PC-3 (cell line): ENCODE data around the gene MARK2. TPM values are rescaled to one million over a fixed set of nuclear protein-coding genes. Genes with fewer than 3 reads are reported as not detected.

Experiments used
- ATAC-seq: fragments of 200-7000 bp; cut with Tn5 transposase; 2 replicates; pipeline ENCODE4 v1.9.1; 2020; ENCODE audit warnings: mild to moderate bottlenecking, moderate library complexity
- BruUV-seq: library from RNA; stranded (reverse); fragments of 400-500 nt; replicated peaks from 2 replicates; lab custom pipeline; 2021; lab: Mats Ljungman, UMichigan
- CTCF ChIA-PET: fragments of 300-600 bp; sonication (Branson Sonifier 250); formaldehyde crosslinking; loops from one replicate; lab custom pipeline; 2022; ENCODE audit warnings: antibody characterized with exemption; lab: Charles Lee
- POLR2A ChIA-PET: fragments of 300-600 bp; sonication (Branson Sonifier 250); formaldehyde crosslinking; loops from one replicate; lab custom pipeline; 2022; ENCODE audit warnings: antibody characterized with exemption; ENCODE audit not compliant: unreplicated experiment; lab: Charles Lee
- DNase-seq: peaks from one replicate; pipeline ENCODE4 v3.0.0-alpha.2; 2015
- H2AFZ ChIP-seq: fragments of 300-600 bp; sonication (generic); 2 replicates; pipeline ENCODE4 v1.6.0; 2016; ENCODE audit warnings: antibody characterized with exemption, low read length
- H3F3A ChIP-seq: fragments of 300-600 bp; sonication (generic); one replicate; pipeline ENCODE4 v1.6.0; 2017; ENCODE audit warnings: antibody characterized with exemption, low read length, control low read depth, mild to moderate bottlenecking; ENCODE audit not compliant: unreplicated experiment
- H3K27ac ChIP-seq: fragments of 300-600 bp; sonication (generic); 2 replicates; pipeline ENCODE4 v1.5.1; 2016; ENCODE audit warnings: mild to moderate bottlenecking, low read length
- H3K27me3 ChIP-seq: fragments of 300-600 bp; sonication (generic); 2 replicates; pipeline ENCODE4 v1.6.1; 2016; ENCODE audit warnings: low read length, mixed read lengths
- H3K36me3 ChIP-seq: fragments of 300-600 bp; sonication (generic); 2 replicates; pipeline ENCODE4 v1.6.1; 2016; ENCODE audit warnings: low read depth, mixed run types, low read length, mixed read lengths
- H3K4me1 ChIP-seq: fragments of 300-600 bp; sonication (generic); 2 replicates; pipeline ENCODE4 v1.5.1; 2016; ENCODE audit warnings: low read length; ENCODE audit not compliant: insufficient read depth
- H3K4me2 ChIP-seq: fragments of 300-600 bp; sonication (generic); 2 replicates; pipeline ENCODE4 v1.6.0; 2016; ENCODE audit warnings: low read length
- H3K4me3 ChIP-seq: fragments of 300-600 bp; sonication (generic); 2 replicates; pipeline ENCODE4 v1.5.1; 2016; ENCODE audit warnings: mild to moderate bottlenecking, low read length, mixed read lengths
- H3K79me2 ChIP-seq: fragments of 300-600 bp; sonication (generic); 2 replicates; pipeline ENCODE4 v1.6.1; 2017; ENCODE audit warnings: low read length, mixed read lengths
- H3K9ac ChIP-seq: fragments of 300-600 bp; sonication (generic); 2 replicates; pipeline ENCODE4 v1.6.0; 2016; ENCODE audit warnings: mild to moderate bottlenecking, low read length
- H3K9me2 ChIP-seq: fragments of 300-600 bp; sonication (generic); replicated peaks from 2 replicates; pipeline ENCODE4 v1.6.1; 2016; ENCODE audit warnings: mixed run types, low read length, mixed read lengths
- H3K9me3 ChIP-seq: fragments of 300-600 bp; sonication (generic); 2 replicates; pipeline ENCODE4 v1.6.1; 2016; ENCODE audit warnings: low read length, mixed read lengths
- H4K20me1 ChIP-seq: fragments of 300-600 bp; sonication (generic); 2 replicates; pipeline ENCODE4 v1.6.1; 2016; ENCODE audit warnings: low read length, mixed read lengths
- EZH2 ChIP-seq: fragments of 300-600 bp; sonication (generic); IDR thresholded peaks from one replicate; pipeline ENCODE4 v1.6.1; 2017; ENCODE audit warnings: antibody characterized with exemption, mild to moderate bottlenecking, low read length; ENCODE audit not compliant: unreplicated experiment
- EZH2phosphoT487 ChIP-seq: fragments of 300-600 bp; sonication (generic); IDR thresholded peaks from 2 replicates; pipeline ENCODE4 v1.6.1; 2018; ENCODE audit warnings: mild to moderate bottlenecking, antibody characterized with exemption, low read length, borderline replicate concordance
- intact Hi-C: fragments of 100-400 bp; cut with micrococcal nuclease; formaldehyde crosslinking; loops from 2 replicates; pipeline ENCODE4 v1.9.0; 2023
- total RNA-seq: library from RNA; depleted of rRNA; stranded (reverse); fragments of >200 nt; gene quantifications from 2 replicates; pipeline ENCODE4 v1.2.3, GENCODE V29; 2014
- TF ChIP-seq, protein P1 (sequence below): fragments of 300-600 bp; sonication (generic); conservative IDR thresholded peaks from 2 replicates; pipeline ENCODE4 v1.5.1; 2017; ENCODE audit warnings: antibody characterized with exemption, low read depth, mild to moderate bottlenecking, low read length

Gene MARK2
- total RNA-seq, 1 experiment from 2014 or later = 60.1 TPM

DNA sequence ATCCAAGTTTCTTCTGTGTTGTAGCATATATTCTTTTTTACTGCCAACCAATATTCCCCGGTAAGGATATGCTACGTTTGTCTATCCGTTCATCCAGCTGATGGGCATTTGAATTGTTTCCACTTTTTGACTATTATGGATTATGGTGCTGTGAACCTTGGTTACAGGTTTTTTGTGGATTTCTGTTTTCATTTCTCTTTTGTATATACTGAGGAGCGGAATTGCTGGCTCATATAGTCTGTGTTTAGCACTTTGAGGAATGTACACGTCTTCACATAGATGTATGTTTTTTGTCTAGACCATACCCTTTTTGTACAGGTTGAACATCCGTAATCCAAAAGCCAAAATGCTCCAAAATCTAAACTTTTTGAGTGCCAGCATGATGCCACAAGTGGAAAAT is 54.4 kb downstream of the MARK2 start:
- Histone ChIP-seq H4K20me1 (peaks cover 27% of the 10 kb centered on the region; the same call in 1 of the 2 replicates), H2AFZ (no peak overlapping the region), H3K9me3 (no peaks in the 10 kb centered on the region), H3K4me2 (no peak overlapping the region), H3K4me1 (peaks cover 12% of the 10 kb centered on the region), H3K4me3 (no peak overlapping the region), H3K36me3 (peaks cover 37% of the 10 kb centered on the region), H3K9ac (no peak overlapping the region), H3K79me2 (peaks cover 56% of the 10 kb centered on the region), H3K27ac (no peak overlapping the region), H3K27me3 (no peaks in the 10 kb centered on the region), H3K9me2 (no peaks in the 10 kb centered on the region), H3F3A (no peaks in the 10 kb centered on the region)
- ChIA-PET CTCF (no interaction called here), POLR2A (no interaction called here)
- DNase-seq (no peak), ATAC-seq (no peak)
- intact Hi-C loops = no loop called here
- BruUV-seq = no TSS peak
- TF ChIP-seq EZH2phosphoT487 (no peak), EZH2 (no peak)
- TF ChIP-seq, protein P1, sequence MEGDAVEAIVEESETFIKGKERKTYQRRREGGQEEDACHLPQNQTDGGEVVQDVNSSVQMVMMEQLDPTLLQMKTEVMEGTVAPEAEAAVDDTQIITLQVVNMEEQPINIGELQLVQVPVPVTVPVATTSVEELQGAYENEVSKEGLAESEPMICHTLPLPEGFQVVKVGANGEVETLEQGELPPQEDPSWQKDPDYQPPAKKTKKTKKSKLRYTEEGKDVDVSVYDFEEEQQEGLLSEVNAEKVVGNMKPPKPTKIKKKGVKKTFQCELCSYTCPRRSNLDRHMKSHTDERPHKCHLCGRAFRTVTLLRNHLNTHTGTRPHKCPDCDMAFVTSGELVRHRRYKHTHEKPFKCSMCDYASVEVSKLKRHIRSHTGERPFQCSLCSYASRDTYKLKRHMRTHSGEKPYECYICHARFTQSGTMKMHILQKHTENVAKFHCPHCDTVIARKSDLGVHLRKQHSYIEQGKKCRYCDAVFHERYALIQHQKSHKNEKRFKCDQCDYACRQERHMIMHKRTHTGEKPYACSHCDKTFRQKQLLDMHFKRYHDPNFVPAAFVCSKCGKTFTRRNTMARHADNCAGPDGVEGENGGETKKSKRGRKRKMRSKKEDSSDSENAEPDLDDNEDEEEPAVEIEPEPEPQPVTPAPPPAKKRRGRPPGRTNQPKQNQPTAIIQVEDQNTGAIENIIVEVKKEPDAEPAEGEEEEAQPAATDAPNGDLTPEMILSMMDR = no peak

DNA sequence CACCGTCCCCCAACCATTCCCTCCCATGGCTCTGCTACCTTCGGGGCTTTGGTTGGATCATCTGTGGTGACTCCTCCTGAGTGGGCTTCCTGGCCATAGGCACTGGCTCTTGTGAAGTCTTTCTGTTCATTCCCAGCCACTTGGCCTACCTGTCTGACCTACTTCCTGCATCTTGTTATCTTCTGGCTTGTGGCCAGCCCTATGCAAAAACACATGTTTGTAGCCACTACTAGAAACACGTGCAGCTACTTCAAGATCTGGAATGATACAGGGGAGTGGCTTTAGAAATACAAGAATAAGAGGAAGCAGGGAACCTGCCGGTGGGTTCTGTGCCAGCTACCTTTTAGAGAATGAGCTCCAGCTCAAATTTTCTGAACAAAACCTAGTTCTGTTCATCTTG is 57.2 kb downstream of the MARK2 start:
- peaks cover 18% of the 10 kb centered on the region; the same call in 1 of the 2 replicates for H4K20me1 ChIP-seq
- H3K36me3 ChIP-seq = peaks cover 64% of the 10 kb centered on the region
- no peak overlapping the region for H3K27ac ChIP-seq
- BruUV-seq = no TSS peak
- no peak overlapping the region for H3K4me3 ChIP-seq
- H3F3A ChIP-seq = no peaks in the 10 kb centered on the region
- intact Hi-C loops = no loop called here
- POLR2A ChIA-PET = no interaction called here
- H3K4me1 ChIP-seq = no peaks in the 10 kb centered on the region
- no peak overlapping the region for H2AFZ ChIP-seq
- CTCF ChIA-PET = no interaction called here
- DNase-seq (no peak), ATAC-seq (no peak)
- no peak overlapping the region for H3K4me2 ChIP-seq
- TF ChIP-seq EZH2phosphoT487 (no peak), EZH2 (no peak)
- TF ChIP-seq, protein P1 = no peak
- no peak overlapping the region for H3K9ac ChIP-seq
- H3K27me3 ChIP-seq = no peaks in the 10 kb centered on the region
- no peaks in the 10 kb centered on the region for H3K9me2 ChIP-seq
- no peaks in the 10 kb centered on the region for H3K9me3 ChIP-seq
- H3K79me2 ChIP-seq = peaks cover 30% of the 10 kb centered on the region

DNA sequence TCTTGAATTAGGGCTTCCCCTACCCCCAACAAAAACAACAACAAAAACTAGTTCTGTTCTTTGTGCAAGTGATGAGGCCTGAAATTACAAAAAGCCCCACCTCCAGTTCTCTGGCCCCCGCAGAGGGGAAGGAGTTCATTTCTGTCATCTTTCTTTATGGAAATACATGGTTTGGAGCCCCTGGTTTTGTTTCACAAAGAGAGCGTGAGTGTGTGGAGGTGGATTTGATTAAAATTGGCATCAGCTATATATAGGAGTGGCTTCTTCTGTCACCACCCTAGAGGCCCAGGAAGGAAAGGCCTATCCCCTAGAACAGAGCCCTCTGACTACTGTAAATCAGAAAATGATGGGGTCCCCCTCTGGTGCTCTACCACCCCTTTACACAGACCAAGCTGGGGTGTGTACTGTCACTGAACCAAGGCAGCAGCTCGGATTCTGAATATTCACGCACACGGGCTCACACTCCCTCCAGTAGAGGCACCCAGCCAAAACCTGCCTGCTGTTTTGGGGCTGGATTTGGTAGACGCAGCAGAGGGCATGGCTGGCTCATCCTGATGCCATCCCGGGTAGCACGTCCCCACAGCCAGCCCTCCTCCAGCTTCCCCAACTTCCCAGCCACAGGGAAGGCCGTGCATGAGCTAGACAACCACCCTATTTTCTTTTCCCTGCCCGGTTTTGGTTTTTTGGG is 58.7 kb downstream of the MARK2 start:
- H3K9ac ChIP-seq = no peak overlapping the region
- H3K4me3 ChIP-seq = no peak overlapping the region
- no peaks in the 10 kb centered on the region for H3K9me3 ChIP-seq
- H3K79me2 ChIP-seq = peaks cover 14% of the 10 kb centered on the region
- H3K36me3 ChIP-seq = peaks cover 70% of the 10 kb centered on the region
- no peak for DNase-seq
- no peak for TF ChIP-seq EZH2phosphoT487
- TF ChIP-seq, protein P1 = no peak
- no peak for TF ChIP-seq EZH2
- intact Hi-C loops = no loop called here
- H3K4me2 ChIP-seq = no peak overlapping the region
- H3K27me3 ChIP-seq = no peaks in the 10 kb centered on the region
- CTCF ChIA-PET = no interaction called here
- POLR2A ChIA-PET = interaction anchor here (0.6 kb wide), 1 partner anchor 59 kb away, joined by 4 read pairs; no protein-coding TSS in a partner anchor
- H3K27ac ChIP-seq = no peak overlapping the region
- no peaks in the 10 kb centered on the region for H3F3A ChIP-seq
- 0 out of 2 replicates have a peak, but pooled peaks cover 6% of the 10 kb centered on the region for H4K20me1 ChIP-seq
- ATAC-seq = no peak
- no peak overlapping the region for H2AFZ ChIP-seq
- no peaks in the 10 kb centered on the region for H3K9me2 ChIP-seq
- H3K4me1 ChIP-seq = no peaks in the 10 kb centered on the region
- BruUV-seq = no TSS peak
